Activated T-helper 2 cell treated with anti-CD3 and anti-CD28 coated beads, Interferon-gamma antibody, Interleukin-2, Interleukin-4, amounts not matched to agents 10 μg/mL and 5 μg/mL and 100 μg/mL, durations not matched to agents 14 hours and 24 hours and 36 hours (primary cell): ENCODE results near the gene CCR2. TPM values are rescaled to one million over a fixed set of nuclear protein-coding genes. Genes with fewer than 3 reads are reported as not detected.
"Not testable (repeated sequence)": the region's sequence is repeated elsewhere in the genome, so short reads cannot be mapped to it uniquely, and the experiment has no call there.

ENCODE experiments used
- DNase-seq: peaks from one replicate; pipeline ENCODE4 v3.0.0; 2021; ENCODE audit warnings: low spot score
- H3K27ac Mint-ChIP-seq: one replicate; pipeline ENCODE4 v1.8.0; 2021; ENCODE audit warnings: mixed read lengths
- H3K27me3 Mint-ChIP-seq: one replicate; pipeline ENCODE4 v1.8.0; 2021; ENCODE audit warnings: low read depth, mixed read lengths
- H3K36me3 Mint-ChIP-seq: one replicate; pipeline ENCODE4 v1.8.0; 2021; ENCODE audit warnings: low read depth, mixed read lengths
- H3K4me1 Mint-ChIP-seq: one replicate; pipeline ENCODE4 v1.8.0; 2021; ENCODE audit warnings: low read depth, mixed read lengths
- H3K4me3 Mint-ChIP-seq: one replicate; pipeline ENCODE4 v1.8.0; 2021; ENCODE audit warnings: low read depth, mild to moderate bottlenecking, moderate library complexity, mixed read lengths
- H3K9me3 Mint-ChIP-seq: one replicate; pipeline ENCODE4 v1.8.0; 2021; ENCODE audit warnings: mixed read lengths
- intact Hi-C: fragments of 100-400 bp; cut with micrococcal nuclease; formaldehyde crosslinking; loops from one replicate; pipeline ENCODE4 v1.15.1; 2023
- total RNA-seq: library from RNA; stranded (reverse); gene quantifications from 2 replicates; pipeline ENCODE4 v1.2.3, GENCODE V29; 2022

The CCR2 gene
- total RNA-seq, 1 donor from 2014 or later = 1.1 TPM

DNA sequence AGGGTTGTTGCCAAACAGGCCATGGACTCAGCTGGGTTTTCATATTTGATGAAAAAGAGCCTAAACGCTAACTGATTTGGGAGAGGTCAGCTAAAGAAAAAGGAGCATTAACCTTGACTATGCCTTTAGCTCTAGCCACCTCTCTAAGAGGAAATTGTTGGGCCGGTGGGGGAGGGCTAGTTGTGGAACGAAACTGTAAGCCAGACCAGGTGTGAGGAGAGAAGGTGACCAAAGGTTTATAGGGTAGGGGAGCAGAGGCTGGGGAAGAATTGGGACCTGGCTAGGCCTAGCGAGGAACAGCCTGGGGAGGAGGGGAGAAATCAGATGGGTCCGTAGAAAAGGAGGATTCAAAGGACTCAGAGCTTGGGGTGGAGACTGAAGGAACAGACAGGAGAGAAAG, 37.6 kb downstream of the CCR2 start:
- intact Hi-C loops, H3K4me1 Mint-ChIP-seq, H3K9me3 Mint-ChIP-seq, H3K27ac Mint-ChIP-seq, DNase-seq, H3K36me3 Mint-ChIP-seq, H3K4me3 Mint-ChIP-seq: not testable (repeated sequence)
- H3K27me3 Mint-ChIP-seq = peaks cover 28% of the 10 kb centered on the region

DNA sequence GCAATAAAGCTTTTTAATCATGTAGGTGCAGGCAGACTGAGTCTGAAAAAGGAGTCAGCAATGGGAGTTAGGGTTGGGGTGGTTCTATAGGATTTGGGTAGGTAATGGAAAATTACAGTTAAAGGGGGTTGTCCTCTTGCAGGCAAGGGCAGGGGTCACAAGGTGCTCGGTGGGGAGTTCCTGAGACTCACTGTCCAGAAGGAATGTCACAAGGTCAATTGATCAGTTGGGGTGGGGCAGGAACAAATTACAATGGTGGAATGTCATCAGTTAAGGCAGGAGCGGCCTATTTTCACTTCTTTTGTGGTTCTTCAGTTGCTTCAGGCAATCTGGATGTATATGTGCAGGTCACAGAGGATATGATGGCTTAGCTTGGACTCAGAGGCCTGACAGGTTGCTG, 39.1 kb downstream of the CCR2 start:
- peaks cover 3% of the 10 kb centered on the region for H3K4me1 Mint-ChIP-seq
- H3K4me3 Mint-ChIP-seq = no peak overlapping the region
- H3K36me3 Mint-ChIP-seq = no peaks in the 10 kb centered on the region
- H3K27ac Mint-ChIP-seq = no peak overlapping the region
- H3K27me3 Mint-ChIP-seq = peaks cover 29% of the 10 kb centered on the region
- H3K9me3 Mint-ChIP-seq = no peaks in the 10 kb centered on the region
- intact Hi-C loops = no loop called here
- DNase-seq = no peak

DNA sequence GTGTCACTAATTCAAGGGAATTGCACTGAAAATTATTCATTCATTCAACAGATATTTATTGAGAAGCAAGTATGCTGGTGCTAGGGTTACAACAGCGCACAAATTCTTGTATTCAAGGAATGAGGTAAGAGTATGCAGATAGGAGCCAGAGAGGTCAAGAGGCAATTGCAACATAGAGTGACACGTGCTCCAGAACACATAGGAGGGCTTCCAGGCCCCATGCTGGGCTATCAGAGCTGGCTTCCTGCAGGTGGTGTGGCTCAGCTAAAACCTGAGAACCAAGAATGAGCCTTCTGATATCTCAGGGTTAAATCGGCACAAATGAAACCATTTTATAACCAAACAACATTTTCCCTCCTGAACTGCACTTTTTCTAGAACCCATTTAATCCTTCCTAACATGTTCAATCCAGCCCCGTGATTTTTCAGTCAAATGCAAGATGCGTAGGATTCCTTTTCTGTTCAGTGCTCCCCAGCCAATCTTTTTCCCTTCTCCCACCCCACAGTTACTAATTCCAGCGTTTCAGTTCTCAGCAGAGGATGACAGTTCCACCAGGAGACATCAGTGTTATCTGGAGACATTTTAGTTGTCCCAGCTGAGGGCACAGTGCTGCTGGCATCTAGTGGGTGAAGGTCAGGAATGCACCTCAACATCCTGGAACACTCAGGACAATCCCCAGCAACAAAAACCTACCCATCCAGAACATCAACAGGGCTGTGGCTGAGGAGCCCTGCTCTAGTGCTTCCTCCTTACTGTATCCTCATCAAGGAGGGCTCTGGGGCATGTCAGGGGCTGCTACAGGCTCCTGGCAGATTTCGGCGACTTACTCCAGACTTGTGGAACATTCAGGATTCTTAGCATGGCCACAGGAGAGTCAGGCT, 39.9 kb downstream of the CCR2 start:
- Mint-ChIP-seq H3K27me3 (peaks cover 29% of the 10 kb centered on the region), H3K4me1 (peaks cover 3% of the 10 kb centered on the region), H3K4me3 (no peak overlapping the region), H3K27ac (no peak overlapping the region), H3K36me3 (no peaks in the 10 kb centered on the region), H3K9me3 (no peaks in the 10 kb centered on the region)
- no peak for DNase-seq
- intact Hi-C loops = no loop called here

DNA sequence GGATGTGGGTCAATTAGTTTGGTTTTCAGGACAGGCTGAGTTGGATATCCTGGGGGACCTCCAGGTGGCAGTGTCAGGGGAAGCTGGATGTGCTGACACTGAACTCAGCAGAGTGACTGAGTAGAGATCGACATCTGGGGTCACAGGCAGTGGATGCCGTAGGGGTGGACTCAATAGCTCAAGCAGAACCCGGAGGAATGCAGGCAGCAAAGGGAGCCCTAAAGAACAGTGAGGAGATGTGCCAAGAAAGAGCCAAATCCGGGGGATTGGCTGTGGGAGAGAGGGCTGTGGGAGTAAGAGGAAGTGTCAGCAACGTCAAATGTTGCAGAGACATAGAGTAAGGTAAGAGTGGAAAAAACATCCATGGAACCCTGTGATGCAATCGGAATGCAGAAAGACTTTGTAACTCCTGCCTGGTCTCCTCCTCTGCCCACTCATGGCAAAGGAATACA, 41.3 kb downstream of the CCR2 start:
- Mint-ChIP-seq H3K36me3 (no peaks in the 10 kb centered on the region), H3K9me3 (no peaks in the 10 kb centered on the region), H3K27me3 (peaks cover 29% of the 10 kb centered on the region), H3K4me3 (no peak overlapping the region), H3K27ac (no peak overlapping the region), H3K4me1 (peaks cover 3% of the 10 kb centered on the region)
- intact Hi-C loops = no loop called here
- DNase-seq = no peak

DNA sequence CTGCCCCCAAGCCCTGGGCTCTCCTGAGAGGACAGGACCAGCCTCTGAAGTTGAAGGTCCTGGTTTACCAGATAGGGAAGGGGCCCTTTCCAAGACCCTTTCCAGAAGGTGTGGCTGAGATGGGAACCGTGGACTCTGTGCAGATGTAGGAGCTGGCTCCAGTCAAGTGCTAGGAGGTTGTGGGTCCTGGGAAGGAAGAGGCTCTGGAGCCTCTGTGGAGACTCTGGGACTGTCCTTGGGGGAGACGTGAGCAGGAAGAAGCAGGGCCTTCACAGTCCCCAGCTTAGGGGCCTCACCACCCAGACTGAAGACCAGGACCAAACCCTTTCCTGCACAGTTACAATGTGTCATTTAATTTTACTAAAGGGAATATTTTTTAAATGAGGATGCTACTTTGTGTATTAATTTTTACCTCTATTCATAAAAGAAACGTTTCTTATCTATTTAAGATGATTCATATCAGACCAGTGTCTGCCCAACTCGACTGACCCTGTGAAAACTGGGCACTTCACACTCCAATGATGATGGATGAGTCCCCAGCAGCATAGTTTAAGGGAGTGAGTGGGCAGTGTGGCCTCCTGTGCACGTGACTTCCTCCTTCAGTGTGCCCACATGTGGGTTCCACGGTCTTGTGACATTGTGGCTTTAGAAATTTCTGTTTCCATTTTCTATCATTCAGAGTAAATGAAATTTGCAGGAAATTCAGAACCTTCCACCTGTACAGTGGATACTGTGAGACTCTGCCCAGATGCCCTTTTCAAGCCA, 42.0 kb downstream of the CCR2 start:
- intact Hi-C loops = no loop called here
- no peaks in the 10 kb centered on the region for H3K36me3 Mint-ChIP-seq
- H3K27me3 Mint-ChIP-seq = peaks cover 29% of the 10 kb centered on the region
- no peak overlapping the region for H3K4me3 Mint-ChIP-seq
- H3K27ac Mint-ChIP-seq = no peak overlapping the region
- H3K4me1 Mint-ChIP-seq = peaks cover 3% of the 10 kb centered on the region
- no peak for DNase-seq
- no peaks in the 10 kb centered on the region for H3K9me3 Mint-ChIP-seq

DNA sequence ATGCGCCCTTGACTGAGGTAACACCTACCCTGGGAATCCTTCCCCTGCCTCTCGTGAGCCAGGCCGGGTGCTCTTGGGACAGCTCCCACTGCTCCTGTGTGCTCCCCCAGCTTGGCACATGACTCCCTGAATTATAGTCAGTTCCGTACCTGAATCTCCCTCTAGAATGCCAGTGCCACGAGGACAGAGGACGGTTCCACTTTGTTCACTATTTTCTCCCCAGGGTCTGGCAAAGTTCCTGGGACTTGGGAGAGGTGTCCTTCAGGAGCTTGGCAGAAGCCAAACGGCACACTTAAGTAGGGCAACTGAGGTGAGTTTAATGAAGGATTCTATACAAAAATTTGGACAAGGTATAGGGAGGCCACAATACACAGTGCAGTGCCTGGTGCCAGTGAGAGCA, 43.2 kb downstream of the CCR2 start:
- no peak overlapping the region for H3K4me3 Mint-ChIP-seq

DNA sequence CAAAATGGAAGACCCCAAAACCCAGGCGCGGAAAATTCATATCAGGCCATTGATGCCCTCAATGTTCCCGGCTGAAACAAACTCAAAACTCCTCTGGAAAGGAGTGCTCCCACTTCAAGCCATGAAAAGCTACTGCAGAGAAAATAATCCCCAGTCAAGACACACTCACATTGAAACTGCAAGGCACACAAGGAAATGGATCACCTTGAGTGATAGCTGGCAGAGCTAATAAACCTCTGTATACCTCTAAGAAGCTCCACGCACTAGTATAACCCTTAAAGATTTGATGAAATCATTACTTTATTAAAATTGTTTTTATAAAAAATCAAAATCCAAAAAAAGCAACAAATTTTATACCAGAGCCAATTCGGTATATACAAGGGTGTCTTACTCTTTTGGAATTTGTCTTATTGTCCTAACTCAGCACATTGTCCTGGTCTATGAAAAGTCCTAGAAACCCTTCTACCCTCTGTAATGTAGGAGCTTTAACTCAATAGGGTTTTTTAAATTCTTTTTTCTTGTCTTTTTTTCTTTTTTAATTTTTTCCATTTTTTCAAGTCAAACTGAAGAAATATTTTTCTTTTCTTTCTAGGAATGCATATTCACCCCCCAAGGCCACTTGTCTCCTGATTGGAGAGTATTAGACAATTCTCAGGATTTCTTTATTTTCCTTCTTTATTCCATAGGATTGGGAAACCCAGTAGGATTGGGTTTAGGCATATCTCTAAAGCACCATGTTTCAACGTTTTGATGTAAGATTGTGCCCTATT, 44.5 kb downstream of the CCR2 start:
- H3K27ac Mint-ChIP-seq = no peak overlapping the region
- H3K4me3 Mint-ChIP-seq = no peak overlapping the region
- no peak for DNase-seq
- peaks cover 3% of the 10 kb centered on the region for H3K4me1 Mint-ChIP-seq
- no peaks in the 10 kb centered on the region for H3K36me3 Mint-ChIP-seq
- intact Hi-C loops = no loop called here
- H3K27me3 Mint-ChIP-seq = peaks cover 27% of the 10 kb centered on the region
- H3K9me3 Mint-ChIP-seq = no peaks in the 10 kb centered on the region

More for the DNA sequence above, 43.2 kb downstream of the CCR2 start:
- intact Hi-C loops = no loop called here
- Mint-ChIP-seq H3K27ac (no peak overlapping the region), H3K4me1 (peaks cover 3% of the 10 kb centered on the region), H3K36me3 (no peaks in the 10 kb centered on the region), H3K27me3 (peaks cover 29% of the 10 kb centered on the region), H3K9me3 (no peaks in the 10 kb centered on the region)
- no peak for DNase-seq

DNA sequence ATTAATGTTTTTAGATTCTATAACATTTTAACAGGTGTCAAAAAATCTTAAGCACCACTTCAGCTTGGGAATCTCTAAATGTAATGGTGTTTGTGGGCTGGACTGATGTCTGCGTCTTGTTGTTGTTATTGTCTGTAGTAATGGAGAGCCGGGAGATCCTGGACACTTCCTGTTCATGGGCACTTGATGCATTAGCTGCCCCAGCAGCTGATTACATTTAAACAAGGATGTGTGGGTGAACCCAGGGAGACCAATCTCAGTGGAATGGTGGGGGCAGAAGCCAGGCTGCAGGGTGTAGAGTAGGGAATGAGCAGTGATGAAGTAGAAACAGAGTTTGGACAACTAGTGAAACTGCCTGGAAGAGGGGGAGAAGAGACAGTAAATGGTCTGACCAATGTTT, 45.2 kb downstream of the CCR2 start:
- H3K27ac Mint-ChIP-seq = no peak overlapping the region
- no peak for DNase-seq
- H3K4me3 Mint-ChIP-seq = no peak overlapping the region
- peaks cover 3% of the 10 kb centered on the region for H3K4me1 Mint-ChIP-seq
- H3K27me3 Mint-ChIP-seq = peaks cover 26% of the 10 kb centered on the region
- intact Hi-C loops = no loop called here
- no peaks in the 10 kb centered on the region for H3K36me3 Mint-ChIP-seq
- H3K9me3 Mint-ChIP-seq = no peaks in the 10 kb centered on the region

DNA sequence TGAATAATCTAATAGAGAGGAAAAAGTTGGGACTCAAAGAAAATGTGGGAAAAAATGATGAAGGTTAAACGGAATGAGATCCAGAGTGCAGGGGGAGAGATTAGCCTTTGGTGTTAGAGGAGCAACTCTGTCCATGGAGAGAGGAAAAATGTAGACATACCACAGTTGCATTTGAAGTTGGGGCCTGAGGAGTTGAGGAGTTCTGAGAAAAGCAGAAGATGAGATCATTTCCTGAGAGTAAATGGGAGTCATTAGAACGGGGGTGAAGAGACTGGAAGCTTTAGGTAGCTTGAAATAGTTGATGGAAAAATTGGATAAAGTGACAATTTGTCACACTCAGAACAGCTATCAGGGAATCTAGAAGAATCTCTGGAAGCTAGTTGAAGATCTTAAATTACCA, 45.6 kb downstream of the CCR2 start:
- Mint-ChIP-seq H3K4me3 (no peak overlapping the region), H3K36me3 (no peaks in the 10 kb centered on the region), H3K27ac (no peak overlapping the region), H3K4me1 (peaks cover 3% of the 10 kb centered on the region), H3K9me3 (no peaks in the 10 kb centered on the region), H3K27me3 (peaks cover 23% of the 10 kb centered on the region)
- no peak for DNase-seq
- intact Hi-C loops = no loop called here

DNA sequence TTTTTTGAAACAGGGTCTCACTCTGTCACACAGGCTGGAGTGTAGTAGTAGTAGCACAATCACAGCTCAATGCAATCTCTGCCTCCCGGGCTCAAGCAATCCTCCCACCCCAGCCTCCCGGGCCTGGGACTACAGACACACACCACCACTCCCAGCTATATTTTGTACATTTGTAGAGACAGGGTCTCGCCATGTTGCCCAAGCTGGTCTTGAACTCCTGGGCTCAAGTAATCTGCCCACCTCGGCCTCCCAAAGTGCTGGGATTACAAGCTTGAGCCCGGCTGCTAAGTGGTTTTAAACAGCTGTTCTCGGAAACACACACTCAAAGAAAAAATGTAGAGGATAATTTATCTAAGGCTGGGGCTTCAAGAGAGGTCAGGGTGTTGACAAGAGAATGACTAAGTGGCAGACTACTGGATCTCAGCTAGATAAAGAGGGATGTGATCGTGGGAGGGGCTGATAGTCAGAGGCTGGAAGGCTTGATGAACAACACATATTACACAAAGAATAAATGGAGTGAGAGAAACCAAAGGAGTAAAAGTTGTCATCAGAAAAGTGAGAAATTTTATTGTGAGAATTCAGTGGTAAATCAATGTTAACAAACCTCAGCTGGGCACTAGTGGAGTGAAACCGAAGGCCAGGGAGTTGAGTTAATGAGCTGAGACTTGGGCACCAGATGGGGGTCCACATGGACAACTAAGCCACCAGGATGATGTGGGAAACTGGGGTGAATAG, 46.3 kb downstream of the CCR2 start:
- Mint-ChIP-seq H3K4me1 (peaks cover 3% of the 10 kb centered on the region), H3K27ac (no peak overlapping the region), H3K4me3 (no peak overlapping the region), H3K9me3 (no peaks in the 10 kb centered on the region), H3K27me3 (peaks cover 17% of the 10 kb centered on the region), H3K36me3 (no peaks in the 10 kb centered on the region)
- intact Hi-C loops = no loop called here
- DNase-seq = no peak

DNA sequence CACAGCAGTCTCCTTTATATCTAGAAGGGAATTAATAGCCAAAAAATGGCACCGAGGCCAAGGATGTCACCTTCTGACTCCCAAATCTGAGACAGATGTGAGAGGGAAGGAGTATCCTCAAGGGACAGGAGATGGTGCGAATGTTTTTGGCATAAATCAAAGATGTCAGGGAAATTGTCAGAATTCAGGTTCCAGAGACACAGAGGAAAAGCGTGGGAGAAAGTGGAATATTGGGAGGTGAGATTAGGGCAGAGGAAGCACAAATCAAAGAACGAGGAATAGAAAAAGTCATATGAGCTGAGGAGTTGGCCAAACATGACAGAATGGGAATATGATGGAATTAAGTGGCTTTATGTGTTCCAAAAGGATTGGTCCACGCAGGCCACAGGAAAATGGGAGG, 46.9 kb downstream of the CCR2 start:
- DNase-seq = no peak
- no peaks in the 10 kb centered on the region for H3K9me3 Mint-ChIP-seq
- H3K4me3 Mint-ChIP-seq = no peak overlapping the region
- no peaks in the 10 kb centered on the region for H3K36me3 Mint-ChIP-seq
- H3K27ac Mint-ChIP-seq = no peak overlapping the region
- intact Hi-C loops = no loop called here
- peaks cover 13% of the 10 kb centered on the region for H3K27me3 Mint-ChIP-seq
- H3K4me1 Mint-ChIP-seq = peaks cover 3% of the 10 kb centered on the region

DNA sequence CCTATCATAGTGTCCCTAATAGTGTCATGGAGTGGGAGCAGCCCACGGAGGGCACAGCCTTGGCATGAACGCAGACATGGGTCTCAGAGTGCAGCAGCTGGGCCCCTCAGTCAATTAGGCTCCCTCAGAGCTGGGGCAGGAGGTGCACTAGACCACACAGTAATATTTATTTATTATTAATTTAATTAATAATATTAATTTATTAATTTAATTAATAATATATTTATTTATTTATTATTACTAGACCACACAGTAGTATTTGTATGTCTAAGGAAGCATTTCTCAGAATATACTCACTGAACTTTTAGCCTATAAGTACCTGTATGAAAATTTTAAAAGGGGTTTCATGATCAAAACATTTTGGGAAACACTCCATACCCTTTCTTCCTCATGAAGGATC, 47.7 kb downstream of the CCR2 start:
- no peak for DNase-seq
- H3K9me3 Mint-ChIP-seq = no peaks in the 10 kb centered on the region
- H3K27me3 Mint-ChIP-seq = peaks cover 13% of the 10 kb centered on the region
- no peaks in the 10 kb centered on the region for H3K36me3 Mint-ChIP-seq
- H3K4me1 Mint-ChIP-seq = peaks cover under 1% of the 10 kb centered on the region
- no peak overlapping the region for H3K4me3 Mint-ChIP-seq
- H3K27ac Mint-ChIP-seq = no peak overlapping the region
- intact Hi-C loops = no loop called here
